Prostate gland (tissue), 2 donors: Measurements from ENCODE around the gene ZBTB21. TPM values are rescaled to one million over a fixed set of nuclear protein-coding genes. Genes with fewer than 3 reads are reported as not detected.

Source experiments
- DNase-seq: peaks from one replicate; pipeline ENCODE4 v3.0.0-alpha.2; 2019; ENCODE audit warnings: low spot score
- H3K27ac ChIP-seq, 2 donors: fragments of 200-600 bp; sonication (generic); 2 replicates each; pipeline ENCODE4 v1.5.1; 2017 to 2019
- H3K27me3 ChIP-seq: fragments of 200-600 bp; sonication (generic); replicated peaks from 2 replicates; pipeline ENCODE4 v1.5.1; 2019; ENCODE audit not compliant: insufficient read depth
- H3K36me3 ChIP-seq, 2 donors: fragments of 200-600 bp; sonication (generic); 1 replicate in 1 of 2; 2 replicates in 1 of 2; pipeline versions ENCODE4 v1.5.1 to v1.8.1; 2017 to 2019
- H3K4me1 ChIP-seq: fragments of 200-600 bp; sonication (generic); replicated peaks from 2 replicates; pipeline ENCODE4 v1.5.1; 2019
- H3K4me3 ChIP-seq, 2 donors: fragments of 200-600 bp; sonication (generic); 2 replicates each; pipeline ENCODE4 v1.5.1; 2017 to 2019
- H3K9me3 ChIP-seq: fragments of 200-600 bp; sonication (generic); 2 replicates; pipeline ENCODE4 v1.5.1; 2017
- POLR2A ChIP-seq: fragments of 450-650 bp; IDR thresholded peaks from one replicate; pipeline ENCODE4 v1.6.1; 2016; ENCODE audit warnings: antibody characterized with exemption, mild to moderate bottlenecking
- POLR2AphosphoS5 ChIP-seq: sonication (generic); formaldehyde crosslinking; IDR thresholded peaks from one replicate; pipeline ENCODE4 v1.6.1; 2017; ENCODE audit warnings: antibody characterized with exemption
- WGBS: methylation state at CpG from one replicate; pipeline ENCODE4 v1.1.5; 2018; 5-methylcytosine and 5-hydroxymethylcytosine counted together
- intact Hi-C: fragments of 100-400 bp; cut with DNase I; formaldehyde crosslinking; loops from one replicate; pipeline ENCODE4 v1.14.2; 2022
- total RNA-seq, 2 donors: library from RNA; depleted of rRNA; stranded (reverse); fragments of >200 nt; gene quantifications; one replicate each; pipeline ENCODE4 v1.1.0, GENCODE V29; 2016
- TF ChIP-seq, protein P1 (sequence below), 4 experiments: fragments of 200-600 bp in 2 of 4; fragments of 450-650 bp in 2 of 4; sonication (generic) in 2 of 4; IDR thresholded peaks; 1 replicate in 3 of 4; 2 replicates in 1 of 4; pipeline ENCODE4 v1.5.1; 2016 to 2019; ENCODE audit warnings: antibody characterized with exemption in 4 of 4, mild to moderate bottlenecking in 2 of 4, moderate library complexity in 2 of 4

The ZBTB21 gene
- total RNA-seq, 2 donors from 2014 or later, result 12.3 to 13.6 TPM

DNA sequence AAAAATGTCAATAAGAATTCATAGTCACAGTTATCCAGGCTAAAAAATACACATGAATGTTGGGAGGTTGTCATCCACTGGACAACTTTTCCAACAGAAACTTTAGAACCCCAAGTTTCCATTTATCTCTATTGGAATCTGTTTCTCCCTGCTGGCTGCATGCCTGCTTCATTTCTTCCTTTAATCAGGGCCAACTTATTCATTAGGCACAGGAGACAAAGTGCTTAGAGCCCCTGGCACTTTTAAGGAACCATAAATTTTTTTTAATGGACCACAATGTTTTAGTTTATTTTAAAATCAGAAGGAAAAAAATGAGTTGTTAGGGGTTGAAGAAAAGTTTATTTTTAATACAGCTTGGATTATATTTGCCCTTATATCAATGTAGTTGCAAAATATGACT, 29.6 kb downstream of the ZBTB21 start:
- Histone ChIP-seq H3K9me3 (no peaks in the 10 kb centered on the region), H3K4me1 (peaks cover 5% of the 10 kb centered on the region), H3K4me3 (no peak overlapping the region), H3K27me3 (no peaks in the 10 kb centered on the region), H3K36me3 (no peaks in the 10 kb centered on the region), H3K27ac (no peak overlapping the region)
- no peak for DNase-seq
- TF ChIP-seq, protein P1, sequence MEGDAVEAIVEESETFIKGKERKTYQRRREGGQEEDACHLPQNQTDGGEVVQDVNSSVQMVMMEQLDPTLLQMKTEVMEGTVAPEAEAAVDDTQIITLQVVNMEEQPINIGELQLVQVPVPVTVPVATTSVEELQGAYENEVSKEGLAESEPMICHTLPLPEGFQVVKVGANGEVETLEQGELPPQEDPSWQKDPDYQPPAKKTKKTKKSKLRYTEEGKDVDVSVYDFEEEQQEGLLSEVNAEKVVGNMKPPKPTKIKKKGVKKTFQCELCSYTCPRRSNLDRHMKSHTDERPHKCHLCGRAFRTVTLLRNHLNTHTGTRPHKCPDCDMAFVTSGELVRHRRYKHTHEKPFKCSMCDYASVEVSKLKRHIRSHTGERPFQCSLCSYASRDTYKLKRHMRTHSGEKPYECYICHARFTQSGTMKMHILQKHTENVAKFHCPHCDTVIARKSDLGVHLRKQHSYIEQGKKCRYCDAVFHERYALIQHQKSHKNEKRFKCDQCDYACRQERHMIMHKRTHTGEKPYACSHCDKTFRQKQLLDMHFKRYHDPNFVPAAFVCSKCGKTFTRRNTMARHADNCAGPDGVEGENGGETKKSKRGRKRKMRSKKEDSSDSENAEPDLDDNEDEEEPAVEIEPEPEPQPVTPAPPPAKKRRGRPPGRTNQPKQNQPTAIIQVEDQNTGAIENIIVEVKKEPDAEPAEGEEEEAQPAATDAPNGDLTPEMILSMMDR (IDR thresholded peaks at IDR 0.05), result no peak
- no peak for TF ChIP-seq POLR2AphosphoS5
- TF ChIP-seq POLR2A, result no peak
- intact Hi-C loops, result no loop called here

DNA sequence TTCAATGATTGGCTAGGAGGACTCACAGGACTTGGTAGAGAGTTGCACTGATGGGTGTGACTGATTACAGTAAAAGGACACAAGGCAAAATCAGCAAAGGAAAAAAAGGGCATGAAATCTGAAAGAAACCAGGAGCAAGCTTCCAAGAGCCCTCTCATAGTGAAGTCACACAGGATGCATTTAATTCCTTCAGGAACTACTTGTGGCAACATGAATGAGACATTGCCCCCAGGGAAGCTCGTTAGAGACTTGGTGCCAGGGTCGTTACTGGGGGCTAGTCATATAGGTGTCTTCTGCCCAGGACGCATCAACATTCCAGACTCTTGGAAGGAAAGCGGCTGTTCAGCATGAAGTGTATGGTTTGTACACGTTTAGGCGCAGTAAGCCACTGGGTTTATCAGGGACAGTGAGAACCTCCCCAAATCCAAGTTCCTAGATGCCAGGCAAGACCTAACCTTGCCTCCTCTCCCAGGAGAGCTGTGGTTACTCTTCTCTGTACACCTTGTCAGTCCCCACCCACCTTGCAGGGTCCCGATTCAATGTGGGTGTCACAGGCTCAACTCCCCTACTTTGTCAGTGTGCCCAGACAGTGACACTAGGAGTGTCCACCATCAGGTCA, 30.3 kb downstream of the ZBTB21 start:
- WGBS, result 47% methylated on average over 7 of the region's 7 CpGs
- intact Hi-C loops, result no loop called here
- H3K4me1 ChIP-seq, result no peaks in the 10 kb centered on the region
- no peak for DNase-seq
- TF ChIP-seq POLR2AphosphoS5 (no peak), POLR2A (no peak)
- TF ChIP-seq, protein P1 (IDR thresholded peaks at IDR 0.05), result no peak
- no peaks in the 10 kb centered on the region for H3K9me3 ChIP-seq
- no peak overlapping the region for H3K4me3 ChIP-seq
- H3K27me3 ChIP-seq, result no peaks in the 10 kb centered on the region
- no peak overlapping the region for H3K27ac ChIP-seq
- no peaks in the 10 kb centered on the region for H3K36me3 ChIP-seq

- H3K27ac ChIP-seq, result no peak overlapping the region
- TF ChIP-seq, protein P1 (IDR thresholded peaks at IDR 0.05), result no peak
- no peak for TF ChIP-seq POLR2A
- TF ChIP-seq POLR2AphosphoS5, result no peak
- no peak overlapping the region for H3K4me3 ChIP-seq
- no peaks in the 10 kb centered on the region for H3K4me1 ChIP-seq
- DNase-seq, result no peak
- no peaks in the 10 kb centered on the region for H3K27me3 ChIP-seq
- no peaks in the 10 kb centered on the region for H3K9me3 ChIP-seq
- H3K36me3 ChIP-seq, result no peaks in the 10 kb centered on the region
- WGBS, result 82% methylated on average over 4 of the region's 4 CpGs
- intact Hi-C loops, result no loop called here
Observed at GRCh38 chr21:41979335-41979734, 30.8 kb downstream of the ZBTB21 start.

GRCh38 chr21:41977034-41977950, 32.9 kb downstream of the ZBTB21 start:
- Histone ChIP-seq H3K36me3 (no peaks in the 10 kb centered on the region), H3K27me3 (no peaks in the 10 kb centered on the region), H3K9me3 (no peaks in the 10 kb centered on the region), H3K4me1 (no peaks in the 10 kb centered on the region), H3K27ac (no peak overlapping the region), H3K4me3 (no peak overlapping the region)
- no peak for DNase-seq
- intact Hi-C loops, result no loop called here
- WGBS, result 94% methylated on average over 17 of the region's 17 CpGs
- TF ChIP-seq POLR2A, result no peak
- no peak for TF ChIP-seq POLR2AphosphoS5
- TF ChIP-seq, protein P1 (IDR thresholded peaks at IDR 0.05), result no peak
